ENCODE data around the gene SMIM14. TPM values are rescaled to one million over a fixed set of nuclear protein-coding genes. Genes with fewer than 3 reads are reported as not detected.
"Not testable (repeated sequence)": the region's sequence is repeated elsewhere in the genome, so short reads cannot be mapped to it uniquely, and the experiment has no call there.

Gene SMIM14
- total RNA-seq, 2 experiments from 2014 or later, result 7.0 to 7.2 TPM

DNA sequence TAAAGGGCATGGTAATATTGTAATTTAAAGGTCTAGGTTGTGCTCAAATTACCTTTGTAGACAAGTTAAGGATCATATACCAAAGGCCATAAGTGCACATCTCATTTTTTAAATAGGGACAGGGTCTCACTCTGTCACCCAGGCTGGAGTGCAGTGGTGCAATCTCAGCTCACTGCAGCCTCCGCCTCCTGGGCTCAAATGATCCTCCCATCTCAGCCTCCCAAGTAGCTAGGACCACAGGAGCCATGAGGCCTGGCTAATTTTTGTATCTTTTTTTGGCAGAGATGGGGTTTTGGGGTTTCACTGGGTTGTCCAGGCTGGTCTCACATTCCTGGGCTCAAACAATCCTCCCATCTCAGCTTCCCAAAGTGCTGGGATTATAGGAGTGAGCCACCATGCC lies 124.4 kb downstream of the SMIM14 start:
- not testable (repeated sequence) for H3K36me3 Mint-ChIP-seq; H3K27me3 Mint-ChIP-seq; ATAC-seq (ENCODE audit: low read depth)

DNA sequence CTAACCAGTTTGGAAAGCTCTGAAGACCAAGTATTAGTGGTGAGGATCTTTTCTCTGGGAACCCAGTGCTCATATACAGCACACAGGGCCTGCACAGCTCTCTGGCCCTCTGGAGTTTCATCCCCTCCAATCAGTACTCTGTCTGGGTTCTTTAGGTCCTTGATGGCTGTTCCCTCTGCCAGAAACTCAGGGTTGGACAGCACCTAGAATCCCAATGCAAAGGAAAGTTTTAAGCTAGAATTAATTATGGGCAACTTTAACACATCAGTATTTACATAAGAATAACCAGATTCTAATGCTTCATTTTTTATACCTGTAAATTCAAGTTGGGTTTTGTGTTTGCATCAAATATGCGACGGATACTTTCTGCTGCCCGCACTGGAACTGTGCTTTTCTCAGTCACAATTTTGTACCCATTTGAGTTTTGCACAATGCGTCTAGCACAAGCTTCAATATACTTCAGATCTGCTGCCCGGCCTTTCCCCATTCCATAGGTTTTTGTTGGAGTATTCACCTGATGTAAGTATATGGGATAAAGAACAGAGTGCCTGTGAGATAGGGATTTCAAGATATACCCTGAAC lies 128.2 kb downstream of the SMIM14 start:
- Mint-ChIP-seq H3K4me1 (no peaks in the 10 kb centered on the region), H3K9me3 (no peaks in the 10 kb centered on the region), H3K4me3 (no peak overlapping the region), H3K27me3 (no peaks in the 10 kb centered on the region), H3K27ac (no peak overlapping the region), H3K36me3 (peaks cover 10% of the 10 kb centered on the region)
- no peak for ATAC-seq (ENCODE audit: low read depth)
- no peak for DNase-seq
- POLR2A ChIA-PET, result no interaction called here

More for the DNA sequence above, 124.4 kb downstream of the SMIM14 start:
- H3K9me3 Mint-ChIP-seq, H3K4me1 Mint-ChIP-seq, H3K27ac Mint-ChIP-seq, POLR2A ChIA-PET, DNase-seq, H3K4me3 Mint-ChIP-seq: not testable (repeated sequence)

DNA sequence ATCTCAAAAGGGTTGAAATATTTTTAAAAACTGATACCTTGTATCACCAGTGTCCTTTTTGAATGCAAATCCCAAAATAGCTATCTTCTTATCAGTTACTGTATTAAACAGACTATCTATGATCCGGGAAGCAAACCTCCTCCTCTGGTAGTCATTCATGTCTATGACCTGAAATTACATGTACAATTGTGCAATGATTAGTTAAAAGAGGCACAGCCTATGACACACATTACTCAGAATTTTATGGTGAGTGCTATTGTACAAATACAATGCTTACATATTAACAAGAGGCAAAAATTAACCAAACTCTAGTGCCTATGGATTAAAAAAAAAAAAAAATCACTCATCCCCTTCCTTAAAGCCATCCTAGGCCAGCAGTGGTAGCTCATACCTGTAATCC lies 133.1 kb downstream of the SMIM14 start:
- H3K9me3 Mint-ChIP-seq, result no peaks in the 10 kb centered on the region
- H3K4me3 Mint-ChIP-seq, result no peak overlapping the region
- peaks cover 12% of the 10 kb centered on the region for H3K36me3 Mint-ChIP-seq
- no peak for DNase-seq
- no peaks in the 10 kb centered on the region for H3K4me1 Mint-ChIP-seq
- POLR2A ChIA-PET, result no interaction called here
- H3K27me3 Mint-ChIP-seq, result no peaks in the 10 kb centered on the region
- ATAC-seq (ENCODE audit: low read depth), result no peak
- no peak overlapping the region for H3K27ac Mint-ChIP-seq

DNA sequence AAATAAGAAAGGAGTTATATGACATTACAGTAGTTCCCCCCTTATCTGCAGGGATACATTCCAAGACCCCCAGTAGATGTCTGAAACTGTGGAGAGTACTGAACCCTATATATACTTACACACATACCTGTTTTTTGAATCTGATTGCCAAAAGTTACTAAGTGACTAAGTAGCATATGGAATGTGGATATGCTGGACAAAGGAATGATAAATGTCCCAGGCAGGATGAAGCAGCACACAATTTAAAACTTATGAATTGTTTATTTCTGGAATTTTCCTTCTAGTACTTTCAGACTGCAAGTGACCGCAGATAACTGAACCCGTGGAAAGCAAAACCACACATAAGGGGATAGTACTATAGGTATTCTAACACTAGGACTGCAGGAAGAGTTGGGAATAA lies 134.1 kb downstream of the SMIM14 start:
- Mint-ChIP-seq H3K36me3 (peaks cover 11% of the 10 kb centered on the region), H3K27ac (no peak overlapping the region), H3K4me1 (no peaks in the 10 kb centered on the region), H3K4me3 (no peak overlapping the region), H3K27me3 (no peaks in the 10 kb centered on the region), H3K9me3 (no peaks in the 10 kb centered on the region)
- DNase-seq (no peak), ATAC-seq (ENCODE audit: low read depth) (no peak)
- POLR2A ChIA-PET, result no interaction called here

DNA sequence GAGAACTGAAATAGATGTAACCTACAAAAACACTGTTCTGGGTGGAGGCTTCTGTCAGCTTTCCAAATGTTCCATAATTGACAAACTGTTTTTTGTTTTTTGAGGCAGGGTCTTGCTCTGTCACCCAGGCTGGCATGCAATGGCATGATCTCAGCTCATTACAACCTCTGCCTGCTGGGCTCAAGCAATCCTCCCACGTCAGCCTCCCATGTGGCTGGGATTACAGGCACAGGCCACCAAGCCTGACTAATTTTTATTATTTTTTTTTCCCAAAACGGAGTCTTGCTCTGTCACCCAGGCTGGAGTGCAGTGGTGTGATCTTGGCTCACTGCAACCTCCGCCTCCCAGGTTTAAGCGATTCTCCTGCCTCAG lies 136.0 kb downstream of the SMIM14 start:
- not testable (repeated sequence) for H3K27ac Mint-ChIP-seq

DNA sequence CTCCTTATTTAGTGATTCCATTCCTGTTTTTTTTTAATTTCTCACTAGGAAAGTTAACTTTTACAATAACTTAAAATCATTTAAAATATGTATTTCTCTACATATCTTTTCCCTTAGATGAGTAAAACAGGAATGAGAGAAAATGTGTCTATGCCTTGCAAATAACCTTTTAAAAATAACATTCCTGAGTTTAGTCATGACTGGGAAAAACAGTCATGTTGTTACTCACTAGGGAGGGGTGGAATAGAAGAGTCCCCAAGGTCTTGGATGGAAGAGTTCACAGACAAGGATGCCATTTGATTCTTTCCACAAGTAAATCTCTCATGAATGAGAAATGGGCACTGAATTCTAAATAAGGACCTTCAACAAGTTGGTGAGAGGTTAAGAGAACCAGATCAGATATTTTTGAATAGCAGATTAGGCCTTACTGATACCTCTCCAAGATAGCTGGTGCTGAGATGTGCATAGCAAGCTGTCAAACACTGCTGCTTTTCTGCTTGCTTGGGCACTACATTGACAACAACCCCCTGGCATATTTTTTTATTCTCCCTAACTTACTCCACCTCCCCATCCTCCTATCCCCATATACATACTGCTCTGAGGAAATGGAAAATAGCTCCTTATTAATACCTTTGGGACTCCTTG lies 136.5 kb downstream of the SMIM14 start:
- no peak overlapping the region for H3K4me3 Mint-ChIP-seq
- H3K36me3 Mint-ChIP-seq, result peaks cover 14% of the 10 kb centered on the region
- DNase-seq (no peak), ATAC-seq (ENCODE audit: low read depth) (no peak)
- no peaks in the 10 kb centered on the region for H3K4me1 Mint-ChIP-seq
- POLR2A ChIA-PET, result no interaction called here
- no peak overlapping the region for H3K27ac Mint-ChIP-seq
- H3K9me3 Mint-ChIP-seq, result no peaks in the 10 kb centered on the region
- no peaks in the 10 kb centered on the region for H3K27me3 Mint-ChIP-seq

More for the DNA sequence above, 136.0 kb downstream of the SMIM14 start:
- ATAC-seq (ENCODE audit: low read depth); POLR2A ChIA-PET; H3K4me3 Mint-ChIP-seq; H3K9me3 Mint-ChIP-seq; H3K4me1 Mint-ChIP-seq; DNase-seq; H3K27me3 Mint-ChIP-seq: not testable (repeated sequence)
- peaks cover 14% of the 10 kb centered on the region for H3K36me3 Mint-ChIP-seq

DNA sequence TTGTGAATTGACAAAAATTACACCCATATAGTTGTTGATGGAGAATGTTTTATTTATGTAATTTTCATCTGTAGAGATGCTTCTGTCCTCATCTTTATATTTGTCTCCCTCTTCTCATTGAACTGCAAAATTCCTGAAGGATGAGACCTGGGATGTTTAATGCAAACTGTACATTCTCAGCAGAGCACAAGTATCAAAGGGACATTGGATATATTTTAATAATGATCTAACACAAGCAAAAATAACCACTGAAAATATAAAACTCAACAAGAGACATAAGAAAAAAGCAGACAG lies 140.0 kb downstream of the SMIM14 start:
- POLR2A ChIA-PET, result no interaction called here
- no peaks in the 10 kb centered on the region for H3K4me1 Mint-ChIP-seq
- H3K9me3 Mint-ChIP-seq, result no peaks in the 10 kb centered on the region
- ATAC-seq (ENCODE audit: low read depth), result no peak
- no peak overlapping the region for H3K27ac Mint-ChIP-seq
- no peak for DNase-seq
- peaks cover 6% of the 10 kb centered on the region for H3K27me3 Mint-ChIP-seq
- H3K4me3 Mint-ChIP-seq, result no peak overlapping the region
- peaks cover 14% of the 10 kb centered on the region for H3K36me3 Mint-ChIP-seq

DNA sequence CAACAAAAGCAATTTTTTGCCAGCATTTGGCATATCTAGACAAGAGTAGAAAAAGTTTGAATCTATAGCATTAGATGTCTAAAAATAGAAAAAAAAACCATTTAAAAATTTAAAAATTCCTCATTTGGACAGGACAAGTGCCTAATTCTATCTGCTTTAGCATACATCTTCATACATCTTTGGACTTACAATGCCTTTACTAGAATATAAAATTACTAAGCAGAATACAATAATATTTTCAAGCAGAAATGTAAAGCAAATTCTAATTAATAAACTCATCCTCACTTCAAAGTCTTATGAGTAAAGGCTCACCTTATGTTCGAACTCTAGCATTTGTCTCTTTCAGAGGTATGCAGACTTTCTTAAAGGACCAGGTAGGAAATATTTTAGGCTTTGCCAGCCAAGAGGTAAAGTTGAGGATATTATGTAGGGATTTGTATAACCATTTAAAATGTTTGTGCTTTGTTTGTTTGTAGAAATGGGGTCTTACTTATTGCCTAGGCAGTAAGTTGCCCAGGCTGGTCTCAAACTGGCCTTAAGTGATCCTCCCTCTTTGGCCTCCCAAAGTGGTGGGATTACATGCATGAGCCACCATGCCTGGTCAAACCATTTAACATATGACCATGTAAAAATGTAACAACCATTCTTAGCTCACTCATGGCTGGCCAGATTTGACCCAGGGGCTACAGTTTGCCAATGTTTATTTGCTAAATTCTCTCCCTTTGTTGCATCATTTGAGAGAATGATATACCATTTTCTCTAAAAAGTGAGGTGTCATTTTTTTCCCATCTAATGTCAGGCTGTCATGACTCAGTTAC lies 140.5 kb downstream of the SMIM14 start:
- H3K36me3 Mint-ChIP-seq, result peaks cover 10% of the 10 kb centered on the region
- no peak overlapping the region for H3K27ac Mint-ChIP-seq
- H3K4me3 Mint-ChIP-seq, result no peak overlapping the region
- H3K27me3 Mint-ChIP-seq, result peaks cover 6% of the 10 kb centered on the region
- no peaks in the 10 kb centered on the region for H3K4me1 Mint-ChIP-seq
- H3K9me3 Mint-ChIP-seq, result no peaks in the 10 kb centered on the region
- ATAC-seq (ENCODE audit: low read depth) (no peak), DNase-seq (no peak)
- POLR2A ChIA-PET, result no interaction called here

Other genes starting within 250 kb of the SMIM14 start
- not detected for gene KLB, start 231.9 kb downstream of the SMIM14 start, total RNA-seq
- 1,000 to 10,000 TPM; 1,040 to 1,200 TPM for gene RPL9, start 179.9 kb downstream of the SMIM14 start, total RNA-seq
- gene LIAS, start 179.8 kb downstream of the SMIM14 start, total RNA-seq, result 10 to 100 TPM; 16.0 to 18.0 TPM
- 10 to 100 TPM; 17.5 to 18.2 TPM for gene UGDH, start 111.4 kb downstream of the SMIM14 start, total RNA-seq
- gene UBE2K, start 59.3 kb upstream of the SMIM14 start, total RNA-seq, result 10 to 100 TPM; 67.4 to 73.1 TPM

Data from activated naive CD8-positive, alpha-beta T cell treated with anti-CD3 and anti-CD28 coated beads, Interleukin-2, amount 10 ng/mL, durations not matched to agents 7 days and 5 days (primary cell).